SK-N-SH treated with all-trans-retinoic acid at 6 μM for 48 hours (cell line): ENCODE measurements around the gene PDE1C.

Experiments
- ATAC-seq: fragments of 200-7000 bp; cut with Tn5 transposase; 3 replicates; pipeline ENCODE4 v1.9.1; 2020; ENCODE audit warnings: mild to moderate bottlenecking, moderate library complexity
- ARNTL ChIP-seq: fragments of 450-650 bp; formaldehyde crosslinking; IDR thresholded peaks from 2 replicates; pipeline ENCODE4 v1.5.0; 2020; ENCODE audit warnings: low read depth, mild to moderate bottlenecking, moderate library complexity, borderline replicate concordance
- BACH2 ChIP-seq: fragments of 250-450 bp; sonication (Bioruptor Pico); IDR thresholded peaks from 2 replicates; pipeline ENCODE4 v1.9.0; 2021; ENCODE audit warnings: mild to moderate bottlenecking, borderline replicate concordance
- CREB5 ChIP-seq: fragments of 250-450 bp; sonication (Bioruptor Pico); IDR thresholded peaks from 2 replicates; pipeline ENCODE4 v1.5.1; 2020; ENCODE audit warnings: low read depth, mild to moderate bottlenecking, moderate library complexity
- CSDC2 ChIP-seq: fragments of 250-450 bp; sonication (Bioruptor Pico); IDR thresholded peaks from 2 replicates; pipeline ENCODE4 v1.5.0; 2020; ENCODE audit warnings: mild to moderate bottlenecking, moderate library complexity
- CSRNP3 ChIP-seq: fragments of 250-450 bp; sonication (Bioruptor Pico); IDR thresholded peaks from 2 replicates; pipeline ENCODE4 v1.5.1; 2021; ENCODE audit warnings: mild to moderate bottlenecking, moderate library complexity
- GLIS3 ChIP-seq: fragments of 250-450 bp; sonication (Bioruptor Pico); IDR thresholded peaks from 2 replicates; pipeline ENCODE4 v1.5.0; 2020; ENCODE audit warnings: mild to moderate bottlenecking, moderate library complexity
- ISL1 ChIP-seq: fragments of 250-450 bp; sonication (Bioruptor Pico); IDR thresholded peaks from 2 replicates; pipeline ENCODE4 v2.1.2; 2022; ENCODE audit warnings: mild to moderate bottlenecking, moderate library complexity
- OSR1 ChIP-seq: fragments of 250-450 bp; sonication (Bioruptor Pico); IDR thresholded peaks from 2 replicates; pipeline ENCODE4 v1.8.0; 2022; ENCODE audit warnings: moderate library complexity, mild to moderate bottlenecking, inconsistent platforms
- POU6F1 ChIP-seq: fragments of 250-450 bp; sonication (Bioruptor Pico); IDR thresholded peaks from 2 replicates; pipeline ENCODE4 v1.8.0; 2021; ENCODE audit warnings: low read depth, mild to moderate bottlenecking, moderate library complexity, borderline replicate concordance
- PPARA ChIP-seq: fragments of 250-450 bp; sonication (Bioruptor Pico); IDR thresholded peaks from 2 replicates; pipeline ENCODE4 v1.5.0; 2020; ENCODE audit warnings: mild to moderate bottlenecking, borderline replicate concordance
- RARB ChIP-seq: fragments of 250-450 bp; sonication (Bioruptor Pico); IDR thresholded peaks from 2 replicates; pipeline ENCODE4 v1.8.0; 2021; ENCODE audit warnings: mild to moderate bottlenecking, moderate library complexity
- SNAI2 ChIP-seq: fragments of 250-450 bp; sonication (Bioruptor Pico); IDR thresholded peaks from 2 replicates; pipeline ENCODE4 v1.5.0; 2020; ENCODE audit warnings: mild to moderate bottlenecking, moderate library complexity
- TCF4 ChIP-seq: fragments of 250-450 bp; sonication (Bioruptor Pico); IDR thresholded peaks from 2 replicates; pipeline ENCODE4 v1.8.0; 2021; ENCODE audit warnings: mild to moderate bottlenecking, moderate library complexity, borderline replicate concordance
- TOX ChIP-seq: fragments of 250-450 bp; sonication (Bioruptor Pico); IDR thresholded peaks from 2 replicates; pipeline ENCODE4 v1.8.0; 2021; ENCODE audit warnings: mild to moderate bottlenecking, moderate library complexity, borderline replicate concordance
- TSHZ2 ChIP-seq: fragments of 250-450 bp; sonication (Bioruptor Pico); IDR thresholded peaks from 2 replicates; pipeline ENCODE4 v1.5.0; 2020; ENCODE audit warnings: mild to moderate bottlenecking, moderate library complexity
- ZC3H10 ChIP-seq: fragments of 250-450 bp; sonication (Bioruptor Pico); IDR thresholded peaks from 2 replicates; pipeline ENCODE4 v1.5.1; 2021; ENCODE audit warnings: mild to moderate bottlenecking, moderate library complexity
- ZFP30 ChIP-seq: fragments of 450-650 bp; formaldehyde crosslinking; IDR thresholded peaks from 2 replicates; pipeline ENCODE4 v1.5.0; 2022; ENCODE audit warnings: mild to moderate bottlenecking, moderate library complexity
- ZNF565 ChIP-seq: fragments of 450-650 bp; formaldehyde crosslinking; conservative IDR thresholded peaks from 2 replicates; pipeline ENCODE4 v1.5.0; 2020; ENCODE audit warnings: low read depth, mild to moderate bottlenecking, moderate library complexity
- ZNF70 ChIP-seq: fragments of 450-650 bp; formaldehyde crosslinking; IDR thresholded peaks from 2 replicates; pipeline ENCODE4 v1.5.0; 2020; ENCODE audit warnings: mild to moderate bottlenecking, moderate library complexity
- ZNF8 ChIP-seq: fragments of 450-650 bp; formaldehyde crosslinking; IDR thresholded peaks from 2 replicates; pipeline ENCODE4 v1.5.0; 2020; ENCODE audit warnings: mild to moderate bottlenecking, moderate library complexity

The PDE1C gene

GRCh38 chr7:32088451-32088881 lies 18.3 kb upstream of the PDE1C start:
- ATAC-seq: no peak
- TF ChIP-seq CREB5: no peak
- no peak for TF ChIP-seq TSHZ2 (CRISPR knock-in tag)
- no peak for TF ChIP-seq ISL1 (CRISPR knock-in tag)
- no peak for TF ChIP-seq ARNTL (CRISPR knock-in tag)
- TF ChIP-seq ZC3H10 (CRISPR knock-in tag): no peak

- TF ChIP-seq BACH2 (CRISPR knock-in tag) (no peak), TSHZ2 (CRISPR knock-in tag) (no peak), OSR1 (CRISPR knock-in tag) (no peak), CSDC2 (CRISPR knock-in tag) (no peak), ZFP30 (CRISPR knock-in tag) (no peak), CSRNP3 (CRISPR knock-in tag) (no peak), ISL1 (CRISPR knock-in tag) (no peak), ZC3H10 (CRISPR knock-in tag) (no peak), ZNF565 (CRISPR knock-in tag) (no peak), GLIS3 (CRISPR knock-in tag) (no peak), POU6F1 (CRISPR knock-in tag) (no peak), TCF4 (no peak), TOX (CRISPR knock-in tag) (no peak), ARNTL (CRISPR knock-in tag) (no peak), CREB5 (no peak), ZNF70 (CRISPR knock-in tag) (no peak)
- ATAC-seq: no peak
These were observed 9.3 kb upstream of the PDE1C start for GRCh38 chr7:32079510-32079909.

GRCh38 chr7:32078824-32079223 lies 8.6 kb upstream of the PDE1C start:
- no peak for ATAC-seq
- no peak for TF ChIP-seq GLIS3 (CRISPR knock-in tag)
- TF ChIP-seq OSR1 (CRISPR knock-in tag): no peak
- TF ChIP-seq PPARA (CRISPR knock-in tag): no peak
- TF ChIP-seq ZNF8 (CRISPR knock-in tag): no peak
- TF ChIP-seq CSRNP3 (CRISPR knock-in tag): no peak
- TF ChIP-seq ZNF565 (CRISPR knock-in tag): no peak
- no peak for TF ChIP-seq RARB
- TF ChIP-seq ZNF70 (CRISPR knock-in tag): no peak
- no peak for TF ChIP-seq SNAI2 (CRISPR knock-in tag)
- TF ChIP-seq CREB5: no peak
